RCC 7860 (cell line): ENCODE data around the gene NET1.
"Not testable (repeated sequence)": the region's sequence is repeated elsewhere in the genome, so short reads cannot be mapped to it uniquely, and the experiment has no call there.

ENCODE experiments used
- DNase-seq: peaks from one replicate; pipeline ENCODE4 v3.0.0-alpha.2; 2015; ENCODE audit warnings: low spot score
- FAIRE-seq: peaks from 2 replicates; lab custom pipeline; 2012; peaks lifted over from hg19 to GRCh38; lab: Jason Lieb, UNC

Gene NET1

DNA sequence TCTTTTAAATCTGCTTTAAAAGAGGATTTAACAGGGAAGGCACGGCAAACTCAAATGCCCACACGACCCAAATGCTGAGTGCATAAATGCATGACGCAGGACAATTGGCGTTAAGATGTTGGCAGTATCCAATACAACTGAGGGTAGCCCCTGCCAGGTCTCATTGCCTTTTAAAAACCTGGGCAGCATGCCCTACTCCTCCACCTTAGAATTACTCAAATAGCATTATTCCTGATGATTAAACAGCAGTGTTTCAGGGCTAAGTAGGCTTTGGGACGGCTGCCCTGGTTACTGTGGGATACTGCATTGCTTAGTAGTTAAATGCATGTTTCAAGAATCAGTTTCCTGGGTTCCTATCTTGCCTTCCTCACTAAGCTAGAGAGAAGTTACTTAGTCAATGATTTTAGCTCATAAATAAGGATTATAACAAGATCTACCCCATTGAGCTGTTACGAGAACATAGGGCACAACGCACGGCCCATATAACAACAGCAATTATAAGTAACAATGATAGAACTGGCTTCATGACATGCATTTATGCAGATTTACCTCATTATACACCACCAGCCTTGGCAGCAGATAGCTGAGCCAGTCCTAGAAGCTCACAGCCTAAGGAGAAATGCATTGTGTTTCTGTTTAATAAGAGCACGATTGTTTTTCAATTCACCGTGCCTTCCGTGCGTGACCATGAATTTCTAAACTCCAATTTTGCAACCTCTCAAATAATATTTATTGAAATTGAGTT, 15.6 kb upstream of the NET1 start:
- FAIRE-seq (no peak), DNase-seq (no peak)

DNA sequence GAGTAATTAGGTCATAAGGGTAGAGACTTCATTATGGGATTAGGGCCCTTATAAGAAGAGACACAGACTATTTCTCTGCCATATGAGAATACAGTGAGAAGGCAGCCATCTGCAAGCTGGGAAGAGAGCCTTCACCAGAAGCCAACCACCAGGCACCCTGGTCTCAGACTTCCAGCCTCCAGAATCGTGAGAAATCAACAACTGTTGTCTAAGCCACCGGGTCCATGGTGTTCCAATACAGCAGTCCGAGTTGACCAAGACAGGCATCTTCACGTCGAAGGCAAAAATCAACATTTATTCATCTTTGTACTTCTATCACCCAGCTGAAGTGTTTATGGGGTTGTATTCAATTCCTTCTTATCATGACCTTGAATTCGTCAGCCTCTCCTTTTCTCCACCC, 13.0 kb upstream of the NET1 start:
- DNase-seq, result no peak

DNA sequence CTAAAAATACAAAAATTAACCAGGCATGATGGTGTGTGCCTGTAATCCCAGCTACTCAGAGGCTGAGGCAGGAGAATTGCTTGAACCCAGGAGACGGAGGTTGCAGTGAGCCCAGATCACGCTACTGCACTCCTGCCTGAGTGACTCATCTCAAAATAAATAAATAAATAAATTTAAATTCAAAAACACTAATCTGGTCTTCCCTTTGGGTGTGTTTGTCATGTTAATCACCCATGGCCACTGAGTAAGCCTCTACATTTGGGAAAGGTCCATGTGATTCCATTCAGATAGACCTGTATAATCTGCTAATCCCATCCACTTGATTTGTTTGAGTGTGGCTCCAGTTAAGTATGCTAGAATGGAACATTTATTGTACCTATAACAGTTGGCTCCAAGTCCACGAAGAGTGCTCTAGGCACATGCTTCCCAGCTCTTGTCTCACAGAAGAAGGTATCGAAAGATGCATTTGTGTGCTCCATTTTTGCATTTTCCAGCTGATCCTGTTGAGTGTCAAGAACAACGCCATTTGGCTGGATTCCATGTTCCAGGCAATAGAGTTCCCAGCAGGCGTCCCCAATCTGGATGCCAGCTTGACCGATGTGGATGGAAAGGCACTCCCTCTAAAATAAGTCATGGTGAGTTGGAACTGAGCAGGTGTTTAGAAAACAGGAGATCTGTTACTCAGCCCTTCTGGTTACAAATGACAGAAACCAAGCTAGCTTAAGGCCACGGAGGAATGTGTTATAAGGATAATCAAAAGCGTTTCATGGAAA, 11.7 kb upstream of the NET1 start:
- DNase-seq, result no peak
- no peak for FAIRE-seq

More for the DNA sequence above, 13.0 kb upstream of the NET1 start:
- FAIRE-seq, result no peak

DNA sequence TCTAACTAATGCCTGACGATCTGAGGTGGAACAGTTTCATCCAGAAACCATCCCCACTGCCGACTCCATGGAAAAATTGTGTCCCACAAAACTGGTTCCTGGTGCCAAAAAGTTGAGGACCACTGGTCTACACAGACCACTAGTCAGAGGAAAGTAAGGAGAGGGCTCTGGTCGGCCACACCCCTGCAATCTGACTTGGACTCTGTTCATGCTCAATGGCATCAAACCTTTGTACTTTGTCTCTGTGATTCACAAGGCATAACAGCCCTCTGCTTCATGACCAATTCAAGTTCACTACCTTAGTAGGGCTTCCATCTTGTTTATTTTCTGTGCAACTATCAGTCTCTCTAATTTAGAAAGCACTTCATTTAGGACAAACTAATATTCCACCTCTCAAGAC, 9.6 kb upstream of the NET1 start:
- no peak for FAIRE-seq

DNA sequence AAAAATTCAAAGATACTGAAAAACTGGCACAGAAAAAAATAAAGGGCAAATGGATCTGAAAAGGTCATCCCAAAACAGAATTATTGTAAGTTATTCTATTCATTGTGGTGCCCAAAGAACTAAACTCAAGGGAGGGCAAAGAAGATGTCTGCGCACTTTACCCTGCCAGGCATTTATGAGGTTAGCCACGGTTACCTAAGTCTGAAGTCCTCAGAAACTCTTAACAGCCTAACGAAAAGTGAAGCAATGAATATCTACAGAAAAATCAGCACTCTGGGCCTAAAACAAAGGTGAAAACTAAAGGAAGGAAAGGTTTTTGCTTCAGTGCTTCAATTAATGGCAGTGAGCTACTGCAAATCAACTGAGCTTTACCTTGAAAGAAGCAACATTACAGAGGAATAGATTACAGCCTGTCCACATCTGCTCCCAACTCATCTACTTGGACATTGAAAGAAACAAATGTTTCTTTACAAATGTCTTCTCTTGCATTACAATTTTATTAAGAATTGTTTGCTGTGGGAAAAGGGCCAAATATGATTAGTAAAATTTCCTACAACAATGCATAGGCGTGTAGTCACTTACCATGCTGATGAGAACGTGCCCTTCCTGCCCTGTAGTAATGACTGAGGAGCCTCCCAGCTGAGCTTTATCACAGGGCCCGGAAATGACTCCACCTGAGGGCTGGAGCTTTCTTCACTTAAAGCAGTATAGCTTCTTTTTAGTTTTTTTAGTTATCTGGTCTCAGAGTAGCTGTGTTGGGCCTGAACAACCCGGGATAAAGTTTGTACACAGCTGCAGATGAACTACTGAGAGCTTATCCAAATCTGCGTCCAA, 7.9 kb upstream of the NET1 start, which contains the start of gene TUBAL3:
TSS of gene TUBAL3 (minus strand) at position 621 of the 834 bp plus-strand sequence. CDS start at position 585, 36 bp downstream.
- FAIRE-seq (no peak), DNase-seq (no peak)

More for the DNA sequence above, 9.6 kb upstream of the NET1 start:
- no peak for DNase-seq

DNA sequence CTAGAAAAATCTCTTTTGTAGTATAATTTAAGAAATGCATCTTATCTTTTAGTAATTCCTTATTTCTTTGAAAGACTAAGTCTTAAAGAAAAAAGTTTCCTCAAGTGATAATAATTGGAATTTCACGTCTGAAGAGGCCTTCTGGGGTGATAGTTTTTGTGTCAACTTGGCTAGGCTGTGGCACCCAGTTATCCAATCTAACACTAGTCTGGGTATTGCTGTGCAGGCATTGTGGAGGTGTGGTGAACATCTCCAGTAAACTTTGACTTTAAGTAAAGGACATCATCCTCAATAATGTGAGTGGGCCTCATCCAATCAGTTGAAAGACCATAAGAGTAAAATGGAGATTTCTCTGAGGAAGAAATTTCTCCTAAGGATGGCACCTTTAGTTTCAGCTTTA, 5.4 kb upstream of the NET1 start:
- FAIRE-seq, result no peak

DNA sequence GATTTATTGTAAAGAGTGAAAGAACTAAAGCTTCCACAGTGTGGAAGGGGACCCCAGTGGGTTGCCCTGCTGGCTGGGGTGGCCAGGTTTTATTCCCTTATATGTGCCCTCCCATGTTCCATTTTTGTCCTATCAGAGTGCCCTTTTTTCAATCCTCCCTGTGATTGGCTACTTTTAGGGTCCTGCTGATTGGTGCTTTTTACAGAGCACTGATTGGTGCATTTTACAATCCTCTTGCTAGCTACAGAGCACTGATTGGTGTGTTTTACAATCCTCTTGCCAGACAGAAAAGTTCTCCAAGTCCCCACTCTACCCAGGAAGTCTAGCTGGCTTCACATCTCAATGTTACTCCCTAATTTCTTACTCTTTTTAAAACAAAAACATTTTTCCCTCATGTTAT, 1.6 kb upstream of the NET1 start:
- FAIRE-seq, DNase-seq: not testable (repeated sequence)

More for the DNA sequence above, 5.4 kb upstream of the NET1 start:
- no peak for DNase-seq

DNA sequence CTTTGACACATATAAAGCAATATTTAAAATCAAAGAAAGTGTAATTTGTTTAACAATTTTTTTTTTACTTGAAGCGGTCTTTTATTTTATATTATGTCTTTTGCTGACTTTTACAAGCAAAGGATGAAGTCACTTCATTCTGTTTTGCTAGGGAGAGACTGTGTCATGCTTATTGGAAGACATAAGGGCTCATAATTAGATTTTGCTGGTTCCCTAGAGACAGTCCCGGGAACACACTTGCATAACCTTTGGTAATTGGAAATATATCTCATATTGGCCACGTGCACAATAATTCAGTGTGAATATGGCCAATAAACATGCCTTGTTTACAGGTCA, 448 bp upstream of the NET1 start:
- DNase-seq (no peak), FAIRE-seq (no peak)

DNA sequence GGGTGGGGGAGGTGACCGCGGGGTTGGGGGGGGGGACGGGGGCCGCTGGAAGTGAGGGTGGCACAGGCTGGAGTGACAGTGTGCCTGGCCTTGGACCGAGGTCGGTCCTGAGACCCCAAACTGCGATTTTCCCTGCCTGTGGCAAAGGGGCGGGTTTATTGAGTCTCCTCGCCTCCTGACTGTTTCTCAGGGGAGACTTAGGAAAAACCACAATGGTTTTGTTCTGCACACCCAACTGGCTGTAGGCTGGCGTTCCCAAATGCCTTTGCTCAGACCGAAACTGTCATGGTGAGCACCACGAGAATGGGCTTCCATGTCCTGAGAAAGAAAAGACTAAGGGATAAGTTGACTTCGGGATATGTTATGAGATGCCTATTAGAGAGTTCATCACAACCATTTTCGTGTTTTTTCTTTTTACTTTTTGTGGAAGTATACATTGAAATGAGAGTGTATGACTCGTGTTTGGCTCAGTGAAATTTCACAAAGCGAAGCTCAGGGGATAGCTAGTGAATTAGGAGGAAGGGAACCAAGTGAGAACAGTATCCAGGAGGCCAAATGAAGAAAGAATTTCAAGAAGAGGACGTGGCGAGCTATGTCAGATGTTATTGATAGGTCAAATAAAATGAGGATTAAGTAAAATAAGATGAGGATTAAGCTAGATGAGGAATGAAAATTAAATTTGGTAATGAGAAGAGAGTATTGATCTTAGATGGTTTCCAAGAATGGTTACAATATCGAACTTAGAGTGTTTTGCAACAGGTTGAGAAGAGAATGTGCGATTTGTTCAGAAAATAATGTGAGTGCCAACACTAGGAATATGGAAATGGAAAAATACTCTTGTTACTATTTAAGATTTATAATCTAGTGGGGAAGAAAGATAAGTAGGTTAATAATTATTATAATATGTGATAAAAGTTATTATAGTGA, 918 bp downstream of the NET1 start:
- FAIRE-seq, result peak; percentile 10
- no peak for DNase-seq

DNA sequence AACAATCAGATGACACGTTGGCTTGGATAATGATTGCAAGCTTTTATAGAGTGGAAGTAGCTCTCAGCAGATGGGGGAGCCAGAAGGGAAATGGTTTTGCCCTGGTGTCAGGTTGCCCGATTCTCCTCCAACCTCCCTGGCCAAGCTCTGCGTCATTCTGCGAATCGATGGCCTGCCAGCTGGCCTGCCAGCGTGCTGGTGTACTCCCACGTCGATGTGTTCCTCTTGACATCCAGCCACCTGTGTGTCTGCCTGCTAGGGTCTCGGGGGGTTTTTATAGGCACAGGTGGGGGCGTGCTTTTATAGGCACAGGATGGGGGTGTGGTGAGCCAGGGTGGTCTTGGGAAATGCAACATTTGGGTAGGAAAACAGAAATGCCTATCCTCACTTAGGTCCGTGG, 4.6 kb downstream of the NET1 start:
- no peak for DNase-seq
- FAIRE-seq, result no peak

DNA sequence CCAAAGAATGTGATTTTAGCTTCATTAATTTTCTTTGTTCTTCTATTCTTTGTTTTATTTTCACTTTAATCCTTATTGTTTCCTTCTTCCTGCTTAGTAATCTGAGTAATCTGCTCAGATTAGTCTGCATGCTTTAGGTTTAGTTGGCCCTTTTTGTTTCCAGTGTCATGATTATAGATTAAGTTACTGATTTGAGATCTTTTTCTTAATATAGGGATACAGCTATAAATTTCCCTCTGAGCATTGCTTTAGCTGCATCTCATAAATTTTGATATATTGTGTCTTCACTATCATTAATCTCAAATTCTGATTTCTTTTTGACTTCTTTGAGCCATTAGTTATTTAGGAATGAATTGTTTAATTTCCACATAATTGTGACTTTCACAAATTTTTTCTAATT, 6.2 kb downstream of the NET1 start:
- FAIRE-seq, result no peak

DNA sequence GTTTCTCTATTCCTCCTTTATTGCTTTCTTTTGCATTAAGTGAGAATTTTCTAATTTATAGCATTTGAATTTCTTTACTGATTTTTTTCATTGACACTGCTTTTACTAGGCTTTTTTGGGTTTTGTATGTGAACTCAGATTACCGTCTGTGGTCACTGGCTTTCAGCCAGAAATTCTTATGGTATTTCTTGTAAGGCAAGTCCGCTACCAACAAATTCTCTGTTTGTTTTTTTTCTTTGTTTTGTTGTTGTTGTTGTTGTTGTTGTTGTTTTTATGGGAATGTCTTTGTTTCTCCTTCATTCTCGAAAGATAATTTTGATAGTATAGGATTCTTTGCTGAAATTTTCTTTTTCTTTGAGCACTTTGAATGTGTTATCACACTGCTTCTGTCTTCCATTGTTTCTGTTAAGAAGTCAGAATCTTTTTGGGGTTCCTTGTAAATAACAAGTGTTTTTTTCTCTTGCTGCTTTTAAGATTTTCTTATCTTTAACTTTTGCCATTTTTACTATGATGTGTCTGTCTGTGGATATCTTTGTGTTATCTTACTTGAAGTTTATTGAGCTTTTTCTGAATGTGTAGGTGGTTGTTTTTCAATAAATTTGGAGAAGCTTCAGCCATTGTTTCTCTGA, 7.2 kb downstream of the NET1 start:
- DNase-seq (no peak), FAIRE-seq (no peak)

More for the DNA sequence above, 6.2 kb downstream of the NET1 start:
- DNase-seq, result no peak

DNA sequence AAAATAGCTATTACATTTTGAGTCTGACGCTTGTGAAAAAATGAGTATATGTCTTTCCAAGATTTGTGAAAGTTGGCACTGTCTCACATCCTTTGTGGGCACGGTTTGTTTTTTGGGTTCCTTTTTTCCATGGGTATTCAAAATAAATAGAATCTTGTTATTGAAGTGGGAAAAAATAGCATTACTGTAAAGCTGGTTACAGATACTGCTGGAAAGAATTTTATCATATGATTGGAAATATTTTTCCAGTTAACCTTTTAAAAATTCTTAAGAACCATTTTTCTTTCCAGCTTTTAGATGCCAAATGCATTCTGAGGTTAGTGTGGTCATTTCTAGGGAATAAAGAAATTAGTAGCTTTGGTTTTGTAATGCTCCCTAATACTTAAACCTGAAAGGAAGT, 11.4 kb downstream of the NET1 start:
- DNase-seq (no peak), FAIRE-seq (no peak)

DNA sequence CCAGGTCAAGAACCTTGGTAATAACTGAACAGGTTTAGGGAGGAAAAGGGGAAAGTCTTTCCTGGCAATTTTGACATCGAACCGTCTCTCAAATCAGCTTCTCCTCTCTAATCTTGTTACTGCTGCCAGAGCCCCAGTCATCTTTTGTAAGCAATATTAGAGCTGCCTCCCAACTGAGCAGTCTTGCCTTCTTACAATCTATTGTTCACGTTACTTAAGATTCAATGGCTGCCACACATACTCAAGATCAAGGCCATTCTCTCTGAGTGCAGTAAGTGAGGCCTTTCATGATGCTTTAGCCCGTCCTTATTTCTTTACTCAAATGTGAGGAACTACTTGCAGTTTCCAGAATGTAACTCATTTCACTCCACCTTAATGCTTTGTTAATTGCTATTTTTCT, 12.4 kb downstream of the NET1 start:
- FAIRE-seq, result no peak

DNA sequence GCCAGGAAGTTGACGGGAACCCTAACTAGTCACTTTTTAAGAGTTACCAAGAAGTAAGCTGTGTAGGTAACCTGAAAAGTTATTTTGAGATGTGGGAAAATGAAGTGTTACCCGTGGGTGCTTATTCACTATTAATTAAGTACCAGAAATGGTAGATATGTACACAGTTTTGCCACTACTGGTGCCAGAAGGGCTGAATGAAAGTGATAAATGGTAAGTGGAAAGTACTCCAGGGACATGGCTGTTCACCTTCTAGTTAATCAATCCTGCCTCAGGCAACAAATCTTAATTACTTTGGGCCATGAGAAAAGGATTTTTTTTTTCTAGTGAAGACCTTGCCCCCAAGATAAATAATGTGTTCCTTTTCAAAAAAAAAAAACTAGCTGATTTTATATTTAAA, 15.8 kb downstream of the NET1 start:
- FAIRE-seq (no peak), DNase-seq (no peak)

More for the DNA sequence above, 12.4 kb downstream of the NET1 start:
- no peak for DNase-seq

DNA sequence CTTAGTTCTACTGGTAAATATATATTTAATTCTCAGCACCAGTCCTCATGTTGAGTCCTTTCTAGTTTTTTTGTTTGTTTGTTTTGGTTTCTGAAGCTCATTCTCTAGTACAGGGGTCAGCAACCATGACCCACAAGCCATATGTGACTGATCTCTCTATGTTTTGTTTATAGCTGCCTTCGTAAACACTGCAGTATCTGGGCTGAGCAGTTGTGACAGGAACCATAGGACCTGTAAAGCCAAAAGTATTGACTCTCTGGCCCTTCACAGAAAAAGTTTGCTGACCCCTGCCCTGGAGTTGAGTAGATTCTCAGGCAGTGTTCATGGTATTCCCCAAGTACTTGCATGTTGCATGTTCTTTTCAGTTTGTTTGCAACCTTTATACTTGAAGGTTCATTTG, 20.8 kb downstream of the NET1 start:
- FAIRE-seq, result no peak

DNA sequence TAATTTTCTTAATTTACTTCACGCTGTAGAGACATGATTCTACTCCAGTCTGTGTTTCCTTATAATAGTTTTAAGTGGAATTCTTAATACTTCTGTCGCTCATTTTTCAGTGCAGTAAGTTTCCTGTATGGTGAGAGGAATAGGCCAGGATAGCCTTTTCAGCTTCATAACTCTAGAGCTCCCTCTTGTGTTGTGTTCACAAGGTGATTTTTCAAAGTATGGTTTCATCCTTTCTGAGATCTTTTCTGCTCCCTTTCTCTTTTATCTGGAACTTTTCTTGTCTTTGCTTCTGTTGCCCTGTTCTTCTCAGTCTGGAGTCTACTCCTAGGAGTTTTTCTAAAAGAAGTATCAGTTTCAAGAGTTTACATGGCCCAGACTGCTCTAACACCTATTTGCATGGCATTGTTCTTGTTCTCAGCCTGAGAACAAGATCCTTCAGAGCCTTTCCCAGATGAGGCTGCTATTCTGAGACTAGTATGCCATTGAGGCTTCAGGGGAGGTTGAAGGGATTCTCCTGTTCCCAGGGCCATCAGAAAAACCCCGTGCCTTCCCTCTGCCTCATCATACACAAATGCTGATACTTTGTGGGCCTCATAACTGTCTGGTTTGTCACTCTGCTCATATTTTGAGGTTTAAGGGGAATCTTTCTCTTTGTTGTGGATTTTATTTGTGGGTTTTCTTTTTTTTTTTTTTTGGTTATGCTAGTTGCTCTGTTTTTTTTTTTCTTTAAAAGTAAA, 21.8 kb downstream of the NET1 start:
- FAIRE-seq (peak; percentile 82), DNase-seq (peak; percentile 38)

More for the DNA sequence above, 20.8 kb downstream of the NET1 start:
- no peak for DNase-seq

DNA sequence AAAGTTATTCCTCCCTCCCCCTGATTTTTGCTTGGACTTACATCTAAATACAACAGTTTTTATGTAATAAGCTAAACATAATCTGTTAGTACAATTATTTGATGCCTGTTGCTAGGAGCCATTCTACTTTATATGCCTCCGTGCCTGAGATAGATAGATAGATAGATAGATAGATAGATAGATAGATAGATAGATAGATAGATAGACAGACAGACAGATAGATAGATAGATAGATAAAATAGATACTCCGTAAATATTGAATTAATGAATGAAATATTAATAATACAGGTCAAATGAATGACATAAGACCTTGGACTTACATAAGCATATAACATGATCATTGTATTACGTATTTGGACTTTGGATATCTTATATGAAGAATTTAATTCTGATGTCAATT, 23.0 kb downstream of the NET1 start:
- FAIRE-seq, result no peak

DNA sequence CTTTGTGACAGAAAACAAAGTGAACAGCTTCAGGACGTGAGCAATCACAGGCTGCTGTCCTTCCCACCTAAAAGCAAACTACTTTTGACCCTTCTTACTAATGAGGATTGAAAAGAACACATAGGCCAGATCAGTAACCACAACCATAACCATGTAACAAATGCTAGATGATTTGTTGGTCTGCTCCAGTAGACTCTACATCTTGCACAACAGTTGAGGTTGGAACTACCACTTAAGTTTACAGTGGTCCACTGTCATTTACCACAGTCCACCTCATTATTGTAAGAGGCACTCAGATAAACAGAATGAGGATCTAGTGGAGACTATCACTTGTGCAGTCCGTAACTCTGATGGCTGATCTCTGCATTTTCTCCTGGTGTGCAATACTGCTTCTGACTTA, 27.8 kb downstream of the NET1 start:
- no peak for DNase-seq
- no peak for FAIRE-seq

More for the DNA sequence above, 23.0 kb downstream of the NET1 start:
- no peak for DNase-seq
